Measurements from ENCODE around the gene TBC1D32. TPM values are rescaled to one million over a fixed set of nuclear protein-coding genes. Genes with fewer than 3 reads are reported as not detected.
A peak's percentile ranks its signal among the peaks of the same experiment; 100 is the strongest.
"Not testable (repeated sequence)": the region's sequence is repeated elsewhere in the genome, so short reads cannot be mapped to it uniquely, and the experiment has no call there.

Gene TBC1D32
- total RNA-seq, 1 donor from 2014 or later: 2.1 TPM

DNA sequence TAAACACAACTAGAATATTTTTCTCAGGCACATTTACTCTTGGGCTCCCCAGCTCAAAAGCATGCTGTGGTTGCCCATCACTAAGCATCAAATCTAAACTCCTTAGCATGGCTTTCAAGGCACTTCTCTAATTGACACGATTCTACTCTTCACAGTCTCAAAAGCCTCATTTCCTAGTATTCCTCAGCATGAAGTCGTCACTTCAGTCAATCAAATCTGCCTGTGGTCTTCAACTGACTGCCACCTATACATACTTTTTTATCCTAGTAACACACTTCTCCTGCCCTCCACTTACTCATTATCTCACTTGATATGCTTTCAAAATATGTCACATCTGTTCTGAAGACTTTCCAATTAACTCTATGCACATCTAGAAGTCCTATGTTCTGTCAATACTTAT, 110.3 kb downstream of the TBC1D32 start:
- no peak for DNase-seq (ENCODE audit: low read depth in 2 of 2)

DNA sequence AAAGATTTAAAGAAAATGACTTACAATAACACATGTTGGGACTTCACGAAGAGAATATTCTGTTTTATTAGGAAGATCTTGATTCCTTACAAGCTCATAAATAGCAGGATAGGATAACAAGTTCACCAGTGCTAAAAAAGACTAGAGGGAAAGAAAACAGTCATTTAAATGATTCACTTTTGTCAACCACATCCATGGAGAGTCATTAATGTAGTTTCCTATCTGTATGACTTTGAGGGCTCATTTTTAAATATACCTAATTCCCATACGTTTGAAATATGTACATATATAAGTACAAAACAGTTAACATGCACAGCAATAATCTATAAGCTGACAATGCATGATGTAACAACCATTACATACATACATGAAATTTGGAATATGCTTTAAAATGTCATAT, 111.1 kb downstream of the TBC1D32 start:
- no peak for DNase-seq (ENCODE audit: low read depth in 2 of 2)

DNA sequence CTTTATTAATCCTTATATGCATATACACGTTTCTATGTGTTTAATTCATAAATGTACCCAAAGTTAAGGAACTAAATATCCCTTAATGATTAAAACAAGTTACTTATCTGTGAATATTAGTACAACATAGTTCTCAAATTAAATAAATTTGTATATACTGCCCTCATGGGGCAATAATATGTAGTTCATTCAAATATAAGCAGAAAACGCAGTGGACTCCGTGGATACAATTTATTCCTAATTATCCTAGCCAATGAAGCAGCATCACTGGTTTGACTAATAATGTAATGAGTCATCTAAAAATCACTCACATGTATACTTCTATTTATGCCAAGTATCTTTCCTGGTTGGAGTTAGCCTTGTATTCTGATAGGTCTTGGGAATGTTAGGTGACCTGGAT, 111.6 kb downstream of the TBC1D32 start:
- peak in 1 of 2 donors; percentile 26 for DNase-seq (ENCODE audit: low read depth in 2 of 2)

DNA sequence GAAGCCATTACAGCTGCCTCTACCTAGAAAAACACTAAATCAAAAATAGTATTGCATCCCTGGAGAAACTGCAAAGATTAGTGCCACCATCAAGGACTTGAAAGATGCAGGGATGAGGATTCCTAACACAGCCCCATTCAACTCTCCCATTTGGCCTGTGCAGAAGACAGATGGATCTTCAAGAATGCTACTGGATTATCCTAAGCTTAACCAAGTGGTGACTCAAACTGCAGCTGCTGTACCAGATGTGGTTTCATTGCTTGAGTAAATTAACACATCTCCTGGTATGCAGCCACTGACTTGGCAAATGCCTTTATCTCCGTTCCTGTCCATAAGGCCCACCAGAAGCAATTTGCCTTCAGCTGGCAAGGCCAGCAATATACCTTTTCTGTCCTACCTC, 117.4 kb downstream of the TBC1D32 start:
- DNase-seq (ENCODE audit: low read depth in 2 of 2): no peak

DNA sequence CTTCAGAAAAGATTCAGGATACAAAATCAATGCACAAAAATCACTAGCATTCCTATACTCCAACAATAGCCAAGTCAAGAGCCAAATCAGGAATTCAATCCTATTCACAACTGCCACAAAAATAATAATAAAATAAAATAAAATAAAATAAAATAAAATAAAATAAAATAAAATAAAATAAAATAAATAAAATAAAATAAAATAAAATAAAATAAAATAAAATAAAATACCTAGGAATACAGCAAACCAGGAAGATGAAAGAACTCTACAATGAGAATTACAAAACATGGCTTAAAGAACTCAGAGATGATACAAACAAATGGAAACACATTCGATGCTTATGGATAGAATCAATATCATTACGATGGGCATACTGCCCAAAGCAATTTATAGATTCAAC, 120.9 kb downstream of the TBC1D32 start:
- DNase-seq (ENCODE audit: low read depth in 2 of 2): not testable (repeated sequence)

DNA sequence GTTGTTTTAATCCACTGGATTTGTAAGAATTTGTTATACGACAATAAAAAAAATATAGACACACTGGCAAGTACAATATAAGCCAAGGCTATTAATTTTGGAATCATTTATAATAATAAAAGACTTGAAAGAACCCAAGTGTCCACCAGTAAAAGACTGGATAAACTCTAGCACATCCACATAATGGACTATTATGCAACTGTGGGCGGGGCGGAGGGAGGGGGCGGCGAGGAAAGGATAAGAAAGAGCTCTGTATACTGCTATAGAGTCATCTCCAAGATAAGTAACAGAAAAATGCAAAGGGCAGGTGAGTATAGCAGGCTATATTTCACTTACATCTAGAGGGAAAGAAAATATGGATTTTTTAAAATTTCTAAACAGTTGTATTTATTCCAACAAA, 123.3 kb downstream of the TBC1D32 start:
- DNase-seq (ENCODE audit: low read depth in 2 of 2): no peak

DNA sequence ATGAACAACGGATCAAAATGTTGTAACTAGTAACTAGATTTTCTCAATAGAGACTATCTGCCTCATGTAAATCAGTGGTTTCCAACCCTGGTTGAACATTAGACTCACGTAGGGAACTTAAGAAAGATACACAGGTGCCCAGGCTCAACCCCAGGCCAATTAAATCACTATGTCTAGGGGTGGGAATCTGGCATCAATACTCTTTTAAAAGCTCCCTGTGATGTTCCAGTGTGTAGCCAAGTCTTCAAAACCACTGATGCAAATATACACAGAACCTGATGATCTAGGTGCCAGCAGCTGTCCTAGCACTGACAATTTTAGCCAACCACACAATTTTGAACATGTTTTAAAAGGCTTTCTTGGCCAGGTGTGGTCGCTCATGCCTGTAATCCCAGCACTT, 128.7 kb downstream of the TBC1D32 start:
- no peak for DNase-seq (ENCODE audit: low read depth in 2 of 2)

DNA sequence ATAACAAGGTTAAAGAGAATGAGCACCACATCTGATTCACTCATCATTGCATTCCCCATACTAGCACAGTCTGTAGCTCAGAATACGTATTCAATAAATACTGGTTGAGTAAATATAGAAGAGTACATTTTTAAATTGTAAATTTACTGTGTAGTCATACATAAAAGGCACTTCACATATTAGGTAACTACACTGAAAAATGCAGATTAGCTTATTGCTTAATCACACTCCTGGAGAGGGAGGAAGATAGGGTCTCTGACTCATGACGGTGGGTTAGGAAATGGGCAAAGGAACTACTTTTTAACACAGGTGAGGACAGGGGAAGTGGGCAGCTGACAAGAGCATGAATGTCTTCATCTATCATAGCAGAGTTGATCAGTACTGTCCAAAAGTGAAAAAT, 133.2 kb downstream of the TBC1D32 start:
- no peak for DNase-seq (ENCODE audit: low read depth in 2 of 2)

DNA sequence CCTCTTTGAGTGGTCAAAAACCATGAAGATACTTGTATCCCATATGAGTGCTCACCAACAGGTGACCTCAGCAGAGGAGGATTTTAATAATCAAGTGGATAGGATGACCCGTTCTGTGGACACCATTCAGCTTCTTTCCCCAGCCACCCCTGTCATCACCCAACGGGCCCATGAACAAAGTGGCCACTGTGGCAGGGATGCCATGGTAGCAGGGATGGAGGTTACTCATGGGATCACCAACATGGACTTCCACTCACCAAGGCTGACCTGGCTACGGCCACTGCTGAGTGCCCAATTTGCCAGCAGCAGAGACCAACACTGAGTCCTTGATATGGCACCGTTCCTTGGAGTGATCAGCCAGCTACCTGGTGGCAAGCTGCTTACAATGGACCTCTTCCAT, 138.2 kb downstream of the TBC1D32 start:
- not testable (repeated sequence) for DNase-seq (ENCODE audit: low read depth in 2 of 2)

DNA sequence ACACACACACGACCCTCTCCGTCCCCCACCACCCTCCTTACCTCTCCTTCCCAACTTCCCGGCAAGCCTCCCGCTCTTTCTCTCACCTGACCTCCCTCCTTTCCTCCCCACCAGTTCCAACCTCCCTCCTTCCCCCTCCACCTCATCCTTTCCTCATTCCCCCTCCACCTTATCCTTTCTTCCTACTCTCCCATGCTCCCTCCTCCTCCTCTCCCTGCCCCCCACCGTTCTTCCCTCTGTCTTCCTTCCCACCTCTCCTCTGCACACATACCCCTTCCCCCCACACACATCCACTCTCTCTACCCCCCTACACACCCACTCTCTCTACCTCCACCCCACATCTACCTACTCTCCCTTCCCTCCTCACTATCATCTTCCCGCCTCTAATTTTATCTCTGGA, 144.2 kb downstream of the TBC1D32 start:
- DNase-seq (ENCODE audit: low read depth in 2 of 2): no peak

DNA sequence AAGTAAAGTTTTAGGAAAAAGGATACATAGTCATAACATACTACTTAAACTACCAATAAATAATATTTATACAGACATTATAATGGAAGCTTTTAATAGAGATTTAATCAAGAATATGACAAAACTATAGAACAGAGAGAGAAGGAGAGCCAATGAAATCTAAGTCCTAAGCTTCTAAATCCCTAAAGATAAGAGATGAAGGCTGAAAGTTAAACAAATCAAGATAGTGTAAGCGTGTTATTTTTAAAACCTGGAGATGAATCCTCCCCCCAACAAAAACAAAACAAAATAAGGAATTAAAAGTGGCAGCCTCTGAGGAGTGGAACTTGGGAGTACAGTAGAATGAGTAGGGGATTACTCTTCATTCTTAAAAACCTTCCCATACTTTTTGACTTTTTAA, 145.9 kb downstream of the TBC1D32 start:
- DNase-seq (ENCODE audit: low read depth in 2 of 2): no peak

DNA sequence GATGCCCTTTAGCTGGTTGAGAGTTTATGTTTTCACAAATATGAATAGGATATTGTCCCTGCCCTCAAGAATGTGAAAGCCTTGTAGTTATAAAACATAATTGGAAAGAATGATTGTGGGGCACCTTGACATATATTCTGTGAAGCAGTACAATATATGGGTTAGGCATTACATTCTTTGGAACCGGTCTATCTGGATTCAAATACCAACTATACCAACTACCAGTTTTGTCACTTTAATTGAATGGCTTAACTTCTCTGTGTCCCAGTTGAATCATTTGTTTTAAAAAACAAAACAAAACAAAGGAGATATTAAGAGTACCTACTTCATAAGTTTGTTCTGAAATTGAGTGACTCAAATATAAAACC, 146.5 kb downstream of the TBC1D32 start:
- DNase-seq (ENCODE audit: low read depth in 2 of 2): no peak

DNA sequence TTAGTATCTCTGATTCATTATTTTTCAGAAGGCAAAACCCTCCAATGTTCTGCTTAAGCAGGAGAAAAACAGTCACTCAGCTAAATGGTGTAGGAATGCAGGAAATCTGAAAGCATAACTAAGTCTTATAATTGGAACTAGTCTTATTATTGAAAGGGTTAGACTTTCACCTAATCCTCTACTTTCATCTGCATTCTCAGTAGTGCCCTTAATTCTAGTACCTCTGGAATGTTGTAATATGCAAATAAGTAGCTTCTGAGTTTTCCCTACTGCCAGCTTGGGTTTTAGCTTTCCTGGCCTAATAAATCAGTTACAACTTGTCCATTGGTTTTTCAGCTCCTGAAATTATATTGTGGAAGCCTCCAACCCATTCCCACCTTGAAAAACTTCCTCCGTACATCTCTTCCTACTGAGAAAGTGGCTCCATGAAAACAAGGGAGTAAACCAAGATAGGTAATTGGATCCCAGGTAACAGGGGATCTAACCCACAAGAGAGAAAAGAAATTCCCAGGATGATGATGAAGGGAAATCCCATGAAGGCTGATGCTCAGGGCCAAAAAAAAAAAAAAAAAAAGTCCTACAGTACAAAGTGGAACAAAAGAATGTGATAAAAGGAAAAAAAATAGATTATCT, 147.0 kb downstream of the TBC1D32 start:
- no peak for DNase-seq (ENCODE audit: low read depth in 2 of 2)

DNA sequence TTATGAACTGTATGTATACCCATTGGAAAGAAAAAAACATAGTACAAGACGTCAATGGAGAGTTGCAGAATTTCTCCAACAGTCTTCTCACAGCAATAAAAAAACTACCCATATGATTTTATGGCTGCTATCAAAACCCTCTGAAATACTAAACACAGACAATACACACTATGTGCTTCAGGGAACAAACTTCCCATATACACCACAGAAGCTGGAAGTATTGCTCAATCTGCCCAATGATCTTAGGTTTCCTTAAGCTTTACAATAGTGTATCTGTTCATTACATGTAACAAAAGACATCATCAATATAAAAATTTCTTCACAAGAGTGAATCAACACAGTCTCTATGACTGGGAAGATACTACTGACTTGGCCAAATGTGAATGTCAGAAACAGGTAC, 150.5 kb downstream of the TBC1D32 start:
- DNase-seq (ENCODE audit: low read depth in 2 of 2): no peak

DNA sequence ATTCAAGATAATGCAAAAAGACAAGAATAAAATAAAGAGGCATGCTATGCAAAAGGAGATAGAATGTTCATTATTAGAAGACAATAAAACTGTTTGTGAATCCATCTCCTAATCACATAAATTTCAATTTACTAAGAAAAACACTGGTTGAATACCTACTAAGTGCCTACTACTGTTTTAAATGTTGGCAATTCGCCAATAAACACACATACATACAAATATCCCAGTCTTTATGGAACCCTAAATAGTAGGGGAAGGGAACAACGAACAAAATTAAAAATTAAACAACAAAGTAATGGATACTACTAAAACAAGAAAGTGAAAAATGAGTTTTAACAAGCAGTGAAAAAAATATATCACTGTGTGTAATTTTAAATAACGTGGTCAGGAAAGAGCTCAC, 158.5 kb downstream of the TBC1D32 start:
- no peak for DNase-seq (ENCODE audit: low read depth in 2 of 2)

DNA sequence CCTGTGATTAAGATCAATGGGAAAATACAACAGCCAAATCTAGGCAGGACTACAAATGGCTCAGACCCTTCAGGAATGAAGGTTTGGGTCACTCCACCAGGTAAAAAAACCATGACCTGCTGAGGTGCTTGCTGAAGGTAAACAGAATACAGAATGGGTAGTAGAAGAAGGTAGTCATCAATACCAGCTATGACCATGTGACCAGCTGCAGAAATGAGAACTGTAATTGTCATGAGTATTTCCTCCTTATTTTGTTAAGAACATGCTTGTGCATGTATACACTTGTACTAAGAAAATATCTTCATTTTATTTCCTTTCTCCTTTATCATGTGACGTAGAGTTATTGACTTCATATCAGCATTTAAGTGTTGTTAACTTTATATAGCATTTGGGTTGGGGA, 161.8 kb downstream of the TBC1D32 start:
- DNase-seq (ENCODE audit: low read depth in 2 of 2): not testable (repeated sequence)

DNA sequence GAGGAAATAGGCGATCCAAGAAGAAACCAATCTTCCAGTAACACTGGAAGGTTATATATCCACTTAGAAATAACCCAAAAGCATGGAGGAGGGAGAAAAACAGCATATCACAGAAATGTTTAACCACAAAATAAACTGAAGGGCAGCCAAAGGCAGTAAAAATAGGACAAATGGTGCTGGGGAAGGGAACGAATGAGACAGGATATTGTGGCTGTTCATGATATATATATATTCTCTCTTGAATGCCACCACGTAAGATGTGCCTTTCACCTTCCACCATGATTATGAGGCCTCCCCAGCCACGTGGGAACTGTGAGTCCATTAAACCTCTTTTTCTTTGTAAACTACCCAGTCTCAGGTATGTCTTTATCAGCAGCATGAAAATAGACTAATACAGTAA, 162.4 kb downstream of the TBC1D32 start:
- DNase-seq (ENCODE audit: low read depth in 2 of 2): no peak

DNA sequence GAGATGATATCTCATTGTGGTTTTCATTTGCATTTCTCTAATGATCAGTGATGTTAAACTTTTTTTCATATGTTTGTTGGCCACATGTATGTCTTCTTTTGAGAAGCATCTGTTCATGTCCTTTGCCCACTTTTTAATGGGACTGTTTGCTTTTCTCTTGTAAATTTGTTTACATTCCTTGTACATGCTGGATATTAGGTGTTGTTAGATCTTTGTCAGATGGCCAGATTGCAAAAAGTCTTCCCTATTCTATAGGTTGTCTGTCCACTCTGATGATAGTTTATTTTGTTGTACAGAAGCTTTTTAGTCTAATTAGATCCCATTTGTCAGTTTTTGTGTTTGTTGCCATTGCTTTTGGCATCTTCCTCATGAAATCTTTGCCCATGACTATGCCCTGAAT, 172.4 kb downstream of the TBC1D32 start:
- DNase-seq (ENCODE audit: low read depth in 2 of 2): no peak

DNA sequence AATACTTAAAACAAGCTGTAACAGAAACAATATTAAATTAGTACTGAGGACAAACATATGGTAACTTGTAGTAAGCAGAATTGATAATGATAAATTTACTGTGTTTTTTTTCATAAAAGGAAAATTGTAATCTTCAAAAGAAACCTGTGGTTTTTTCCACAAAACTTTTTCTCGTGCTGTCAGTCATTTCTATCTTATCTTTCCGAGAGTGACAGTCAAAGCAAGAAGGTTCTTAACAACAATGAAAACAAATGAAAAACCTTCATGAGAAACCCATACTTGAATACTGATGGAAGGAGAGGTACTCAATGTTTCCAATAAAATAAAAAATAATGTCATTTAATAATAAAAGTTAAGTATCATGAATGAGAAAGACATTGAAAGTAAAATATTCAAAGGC, 174.0 kb downstream of the TBC1D32 start:
- no peak for DNase-seq (ENCODE audit: low read depth in 2 of 2)

DNA sequence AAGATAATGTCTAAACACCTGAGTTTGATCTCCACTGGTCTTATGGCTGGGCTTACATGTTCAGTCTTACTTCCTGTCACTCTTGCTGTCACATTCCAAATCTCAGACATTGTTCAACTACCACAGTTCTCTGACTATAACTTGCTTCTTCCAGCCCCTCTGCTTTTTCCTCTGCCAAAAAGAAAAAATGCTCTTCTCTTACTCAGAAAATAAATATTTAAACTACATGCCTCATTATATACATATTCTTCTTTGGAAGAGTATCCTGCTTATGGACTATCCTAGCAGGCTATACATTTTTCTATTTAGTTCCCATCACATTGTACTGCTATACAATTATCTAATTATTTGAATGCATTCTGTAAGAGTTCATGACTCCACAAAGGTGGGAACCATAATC, 175.4 kb downstream of the TBC1D32 start:
- DNase-seq (ENCODE audit: low read depth in 2 of 2): no peak

DNA sequence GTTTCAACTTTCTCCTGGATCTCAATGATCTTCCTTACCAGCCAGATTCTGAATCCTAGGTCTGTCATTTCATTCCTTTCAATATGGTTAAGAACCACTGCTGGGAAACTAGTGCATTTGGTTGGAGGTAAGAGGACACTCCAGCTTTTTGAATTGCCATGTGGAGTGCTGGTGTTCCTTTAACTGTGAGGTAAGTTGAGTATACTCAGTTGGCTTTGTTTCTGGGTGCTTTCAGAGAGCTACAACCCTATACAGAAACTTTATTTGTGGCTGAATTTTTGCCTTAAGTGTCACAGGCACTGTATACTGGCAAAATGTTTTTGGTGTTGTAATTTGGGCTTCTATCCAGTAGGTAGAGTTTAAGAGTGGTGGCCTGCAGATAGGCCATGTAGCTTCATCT, 175.8 kb downstream of the TBC1D32 start:
- DNase-seq (ENCODE audit: low read depth in 2 of 2): no peak

DNA sequence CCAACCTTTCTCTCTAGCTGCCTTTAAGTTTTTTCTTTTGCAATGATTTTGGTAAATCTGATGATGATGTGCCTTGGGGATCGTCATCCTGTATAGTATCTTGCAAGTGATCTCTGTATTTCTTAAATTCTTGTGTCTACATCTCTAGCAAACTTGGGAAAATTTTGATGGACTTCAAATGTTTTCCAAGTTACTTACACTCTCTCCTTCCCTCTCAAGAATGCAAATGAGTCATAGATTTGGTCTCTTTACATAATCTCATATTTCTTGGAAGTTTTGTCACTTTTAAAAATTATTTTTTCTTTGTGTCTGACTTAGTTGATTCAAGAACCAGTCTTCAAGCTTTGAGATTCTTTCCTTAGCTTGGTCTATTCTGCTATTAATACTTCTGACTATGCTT, 176.4 kb downstream of the TBC1D32 start:
- no peak for DNase-seq (ENCODE audit: low read depth in 2 of 2)

DNA sequence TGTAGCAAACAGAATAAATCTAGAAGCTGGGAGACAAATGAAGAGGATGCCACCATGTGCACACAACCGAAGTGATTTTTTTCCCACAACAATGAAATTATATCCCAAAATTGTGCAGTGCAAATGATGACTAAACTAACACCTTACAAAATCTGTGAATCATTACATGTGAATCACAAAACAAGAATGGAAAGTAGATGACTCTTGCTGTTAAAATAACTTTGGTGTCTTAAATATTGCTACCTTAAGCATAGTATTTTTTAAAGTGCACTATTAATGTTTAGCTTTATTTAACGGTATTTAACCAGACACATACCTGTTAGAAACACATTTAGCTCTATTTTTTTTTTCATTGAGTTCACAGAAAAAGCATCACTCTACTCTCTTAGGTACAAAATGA, 190.8 kb downstream of the TBC1D32 start:
- DNase-seq (ENCODE audit: low read depth in 2 of 2): no peak

DNA sequence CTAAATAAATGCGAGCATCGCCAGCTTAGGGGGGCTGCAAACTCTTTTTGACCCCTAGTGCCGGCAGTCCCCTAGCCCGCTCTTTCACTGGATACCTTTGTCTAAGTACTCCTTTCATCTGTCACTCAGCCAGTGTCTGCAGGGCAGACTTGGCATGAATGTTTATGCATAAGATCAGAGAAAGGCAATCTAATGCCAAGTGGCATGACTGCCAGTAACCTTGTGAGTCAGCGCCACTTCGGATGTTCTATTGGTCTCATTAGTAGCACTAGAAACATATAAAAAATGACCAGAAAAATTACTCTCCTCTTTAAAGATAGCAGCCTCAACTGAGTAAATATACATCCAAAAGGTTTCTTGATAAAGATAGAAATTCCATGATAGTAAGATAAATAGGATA, 192.2 kb downstream of the TBC1D32 start:
- no peak for DNase-seq (ENCODE audit: low read depth in 2 of 2)
